Fibroblast of skin of right biceps (primary cell): Measurements from ENCODE around the gene CA6.
"Not testable (repeated sequence)": the region's sequence is repeated elsewhere in the genome, so short reads cannot be mapped to it uniquely, and the experiment has no call there.

Experiments used
- DNase-seq: peaks from one replicate; pipeline ENCODE4 v3.0.0-alpha.2; 2013

The CA6 gene

DNA sequence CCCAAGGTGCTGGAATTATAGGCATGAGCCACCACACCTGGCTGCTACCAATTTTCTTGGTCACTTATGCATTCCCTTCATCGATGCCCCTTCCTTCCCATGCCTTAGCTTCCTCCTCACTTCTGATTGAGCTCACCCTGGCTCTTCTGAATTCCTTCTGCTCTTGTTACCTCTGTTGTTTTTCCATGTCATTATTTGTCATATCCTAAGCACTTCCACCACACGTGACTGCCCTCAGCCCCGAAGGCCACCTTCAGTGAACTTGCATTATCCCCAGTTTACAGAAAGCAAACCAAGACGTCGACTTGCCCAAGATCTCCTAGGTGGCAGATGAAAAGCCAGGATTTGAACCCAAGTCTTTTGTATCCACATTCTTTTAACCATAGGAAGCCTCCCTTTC, 30.7 kb downstream of the CA6 start:
- DNase-seq, result no peak

- peak; percentile 62 for DNase-seq
Observed at GRCh38 chr1:8976896-8977450, 31.3 kb downstream of the CA6 start.

DNA sequence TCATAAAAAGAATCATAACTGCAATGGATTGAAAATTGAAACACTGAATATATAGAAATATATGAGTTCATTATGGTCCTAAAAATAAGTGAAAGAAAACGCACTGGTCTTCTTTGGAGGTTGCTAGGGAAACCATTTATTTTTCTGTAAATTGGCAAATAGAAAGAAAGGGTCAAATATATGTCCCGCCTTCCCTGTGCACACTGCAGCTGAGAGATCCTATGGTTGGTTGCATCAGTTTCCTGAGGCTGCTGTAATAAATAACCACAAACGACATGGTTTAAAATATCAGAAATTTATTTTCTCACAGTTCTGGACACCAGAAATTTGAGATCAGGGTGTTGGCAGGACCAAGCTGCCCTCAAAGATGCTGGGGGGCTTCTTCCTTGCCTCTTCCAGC, 35.0 kb downstream of the CA6 start:
- no peak for DNase-seq

DNA sequence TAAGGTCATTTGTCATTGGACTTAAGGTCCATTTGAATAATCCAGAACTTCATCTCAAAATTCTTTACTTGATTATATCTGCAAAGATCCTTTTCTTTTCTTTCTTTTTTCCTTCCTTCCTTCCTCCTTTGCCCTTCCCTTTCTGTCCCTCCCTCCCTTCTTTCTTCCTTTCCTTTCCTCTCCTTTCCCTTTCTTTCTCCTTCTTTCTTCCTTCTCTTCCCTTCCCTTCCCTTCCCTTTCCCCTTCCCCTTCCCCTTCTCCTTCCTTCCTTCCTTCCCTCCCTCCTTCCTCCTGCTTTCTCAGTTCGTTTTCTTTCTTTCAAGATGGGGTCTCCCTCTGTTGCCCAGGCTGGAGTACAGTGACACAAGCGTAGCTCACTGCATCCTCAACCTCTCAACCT, 35.5 kb downstream of the CA6 start:
- no peak for DNase-seq

DNA sequence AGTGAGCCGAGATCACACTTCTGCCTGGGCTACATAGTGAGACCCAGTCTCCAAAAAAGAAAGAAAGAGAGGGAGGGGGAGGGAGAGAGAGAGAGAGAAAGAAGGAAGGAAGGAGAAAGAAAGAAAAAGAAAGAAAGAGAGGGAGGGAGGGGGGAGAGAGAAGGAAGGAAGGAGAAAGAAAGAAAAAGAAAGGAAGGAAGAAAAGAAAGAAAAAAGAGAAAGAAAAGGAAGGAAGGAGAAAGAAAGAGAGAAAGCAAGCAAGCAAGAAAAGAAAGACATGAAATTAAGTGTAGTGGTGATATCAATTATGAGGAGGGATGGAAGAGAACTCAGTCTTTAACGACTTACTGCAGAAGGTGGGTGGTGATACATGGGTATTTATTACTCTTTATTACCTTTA, 38.5 kb downstream of the CA6 start:
- DNase-seq, result no peak

- DNase-seq, result no peak
Observed at GRCh38 chr1:8984990-8985389, 39.3 kb downstream of the CA6 start.

GRCh38 chr1:8985915-8986813, 40.5 kb downstream of the CA6 start:
- DNase-seq, result peak; percentile 97

- no peak for DNase-seq
Observed at GRCh38 chr1:8986814-8987190, 41.1 kb downstream of the CA6 start.

DNA sequence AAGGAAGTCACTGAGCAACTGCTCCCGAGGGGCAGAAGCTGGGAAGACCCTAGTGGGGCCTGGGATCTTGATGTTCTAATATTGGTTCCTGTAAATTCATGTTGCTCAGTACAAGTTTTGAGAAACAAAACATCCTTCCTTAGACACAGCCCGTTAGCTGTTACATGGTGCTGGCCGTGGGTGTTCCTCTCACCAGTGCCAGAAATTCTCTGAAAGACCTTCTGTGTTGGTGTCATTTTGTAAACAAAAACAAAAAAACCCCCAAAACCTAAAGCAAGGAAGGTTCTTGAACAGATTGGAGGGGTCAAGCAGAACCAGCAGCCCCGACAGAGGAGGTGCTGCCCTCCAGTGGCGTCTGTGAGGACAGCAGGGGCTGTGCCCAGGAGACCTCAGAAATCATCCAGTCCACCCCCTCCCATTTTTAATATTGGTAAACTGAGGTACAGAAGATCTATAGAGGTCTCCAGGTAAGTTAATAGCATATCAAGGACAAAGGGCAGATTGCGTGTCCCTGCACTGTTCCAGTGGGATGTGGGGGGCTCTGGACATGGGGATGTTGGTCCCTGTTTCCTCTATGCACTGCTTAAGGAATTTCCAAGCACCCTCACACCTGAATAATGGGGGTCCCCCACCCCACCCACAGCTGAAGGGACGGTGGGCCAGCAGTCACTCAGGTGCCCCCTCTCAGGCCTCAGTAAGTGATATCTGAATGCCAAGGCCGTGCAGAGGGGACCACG, 42.4 kb downstream of the CA6 start:
- peak; percentile 36 for DNase-seq

GRCh38 chr1:8988618-8988967, 42.9 kb downstream of the CA6 start:
- DNase-seq, result no peak

DNA sequence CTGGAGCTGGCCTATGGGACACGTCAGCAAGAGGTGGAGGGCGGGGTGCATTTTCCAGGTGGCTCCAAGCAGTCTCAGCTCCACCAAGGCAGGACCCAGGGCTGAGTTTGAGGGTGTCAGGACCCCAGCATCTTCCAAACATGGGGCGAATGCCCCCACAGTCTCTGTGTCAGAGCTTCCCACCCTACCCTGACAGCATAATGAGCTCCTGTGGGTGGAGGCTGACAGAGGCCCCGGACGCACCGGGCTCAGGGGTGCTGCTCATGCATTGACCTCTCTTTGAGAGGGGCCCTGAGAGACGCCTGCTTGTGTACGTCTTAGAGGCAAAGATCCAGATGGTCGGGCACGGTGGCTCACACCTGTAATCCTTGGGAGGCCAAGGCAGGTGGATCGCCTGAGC, 43.4 kb downstream of the CA6 start:
- DNase-seq, result no peak

DNA sequence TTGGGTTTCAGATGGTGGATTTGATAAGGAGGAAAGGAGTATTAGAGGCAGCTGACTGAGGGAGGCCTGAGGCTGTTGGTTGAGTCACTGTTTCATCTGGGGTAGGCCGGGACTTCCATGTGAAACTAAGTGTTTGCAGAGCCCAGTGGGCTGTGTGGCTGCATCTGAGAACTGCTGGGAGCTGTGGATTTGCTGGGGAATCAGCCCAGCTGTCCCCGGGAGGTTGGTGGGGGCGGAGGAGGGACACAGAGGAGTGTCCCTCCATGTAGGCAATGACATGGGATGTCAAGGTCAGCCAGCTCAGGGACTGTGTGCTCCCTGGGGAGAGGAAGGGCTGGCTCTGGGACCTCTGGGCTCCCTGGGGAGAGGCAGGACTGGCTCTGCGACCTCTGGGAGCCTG, 44.2 kb downstream of the CA6 start:
- DNase-seq, result no peak

DNA sequence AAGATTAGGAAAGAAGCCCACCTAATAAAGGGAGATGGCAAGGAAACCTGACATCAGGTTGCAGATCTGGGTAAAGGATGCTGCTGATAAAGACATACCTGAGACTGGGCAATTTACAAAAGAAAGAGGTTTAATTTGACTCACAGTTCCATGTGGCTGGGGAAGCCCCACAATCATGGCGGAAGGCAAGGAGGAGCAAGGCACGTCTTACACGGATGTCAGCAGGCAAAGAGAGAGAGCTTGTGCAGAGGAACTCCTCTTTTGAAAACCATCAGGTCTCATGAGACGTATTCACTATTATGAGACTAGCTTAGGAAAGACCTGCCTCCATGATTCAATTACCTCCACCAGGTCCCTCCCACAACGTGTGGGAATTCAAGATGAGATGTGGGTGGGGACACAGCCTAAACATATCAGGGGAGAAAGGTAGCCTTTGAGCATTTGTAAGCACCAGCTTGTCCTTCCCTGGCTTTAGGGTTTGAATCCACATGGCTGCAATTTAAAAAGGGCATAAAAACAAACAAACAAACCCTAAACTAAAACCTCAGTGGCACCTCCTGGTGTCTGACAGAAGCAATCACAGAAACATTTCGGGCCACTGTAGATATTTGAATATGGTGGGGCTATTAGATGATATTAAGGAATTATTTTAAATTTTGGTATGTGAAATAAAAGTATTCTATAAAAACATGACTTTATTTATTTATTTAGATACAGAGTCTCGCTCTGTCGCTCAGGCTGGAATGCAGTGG, 47.4 kb downstream of the CA6 start:
- DNase-seq, result no peak

GRCh38 chr1:8993962-8994675, 48.5 kb downstream of the CA6 start:
- not testable (repeated sequence) for DNase-seq

DNA sequence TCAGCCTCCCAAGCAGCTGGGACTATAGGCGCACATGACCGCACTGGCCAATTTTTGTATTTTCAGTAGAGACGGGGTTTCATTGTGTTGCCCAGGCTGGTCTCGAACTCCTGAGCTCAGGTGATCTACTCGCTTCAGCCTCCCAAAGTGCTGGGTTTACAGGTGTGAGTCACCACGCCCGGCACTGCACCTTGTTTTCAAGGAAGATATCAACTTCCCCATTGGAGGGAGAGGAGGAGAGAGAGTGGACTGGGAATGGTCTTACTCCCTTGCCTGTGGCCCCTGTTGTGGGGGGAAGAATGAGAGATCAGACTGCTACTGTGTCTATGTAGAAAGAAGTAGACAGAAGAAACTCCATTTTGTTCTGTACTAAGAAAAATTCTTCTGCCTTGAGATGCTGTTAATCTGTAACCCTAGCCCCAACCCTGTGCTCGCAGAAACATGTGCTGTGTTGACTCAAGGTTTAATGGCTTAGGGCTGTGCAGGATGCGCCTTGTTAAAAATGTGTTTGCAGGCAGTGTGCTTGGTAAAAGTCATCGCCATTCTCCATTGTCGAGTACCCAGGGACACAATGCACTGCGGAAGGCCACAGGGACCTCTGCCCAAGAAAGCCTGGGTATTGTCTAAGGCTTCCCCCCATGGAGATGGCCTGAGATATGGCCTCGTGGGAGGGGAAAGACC, 56.0 kb downstream of the CA6 start:
- DNase-seq, result not testable (repeated sequence)

- not testable (repeated sequence) for DNase-seq
Observed at GRCh38 chr1:9002215-9002560, 56.5 kb downstream of the CA6 start.

DNA sequence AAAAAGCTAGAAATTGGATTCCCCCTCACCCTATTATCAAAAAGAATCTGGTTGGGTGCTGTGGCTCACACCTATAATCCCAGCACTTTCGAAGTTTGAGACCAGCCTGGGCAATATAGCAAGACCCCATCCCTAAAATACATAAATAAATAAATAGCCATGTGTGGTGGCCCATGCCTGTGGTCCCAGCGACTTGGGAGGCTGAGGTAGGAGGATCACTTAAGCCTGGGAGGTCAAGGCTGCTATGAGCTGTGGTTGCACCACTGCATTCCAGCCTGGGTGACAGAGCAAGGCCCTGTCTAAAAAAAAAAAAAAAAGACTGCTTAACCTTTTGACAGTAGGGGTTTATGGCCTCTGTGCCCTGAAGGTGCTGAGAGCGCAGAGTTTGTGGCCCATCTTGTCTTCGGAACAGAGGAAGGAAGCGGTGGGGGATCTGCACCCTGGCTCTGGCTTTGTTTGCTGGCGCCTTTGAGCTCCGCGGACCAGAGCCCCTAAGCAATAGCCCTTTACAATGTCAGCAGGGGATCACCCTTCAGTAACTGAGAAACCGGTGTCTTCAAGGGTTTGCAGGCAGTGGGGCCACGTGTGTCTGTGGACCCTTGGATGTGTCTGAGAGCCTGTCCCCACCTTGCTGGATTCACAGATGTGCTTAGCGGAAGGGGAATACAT, 58.5 kb downstream of the CA6 start:
- DNase-seq, result no peak

DNA sequence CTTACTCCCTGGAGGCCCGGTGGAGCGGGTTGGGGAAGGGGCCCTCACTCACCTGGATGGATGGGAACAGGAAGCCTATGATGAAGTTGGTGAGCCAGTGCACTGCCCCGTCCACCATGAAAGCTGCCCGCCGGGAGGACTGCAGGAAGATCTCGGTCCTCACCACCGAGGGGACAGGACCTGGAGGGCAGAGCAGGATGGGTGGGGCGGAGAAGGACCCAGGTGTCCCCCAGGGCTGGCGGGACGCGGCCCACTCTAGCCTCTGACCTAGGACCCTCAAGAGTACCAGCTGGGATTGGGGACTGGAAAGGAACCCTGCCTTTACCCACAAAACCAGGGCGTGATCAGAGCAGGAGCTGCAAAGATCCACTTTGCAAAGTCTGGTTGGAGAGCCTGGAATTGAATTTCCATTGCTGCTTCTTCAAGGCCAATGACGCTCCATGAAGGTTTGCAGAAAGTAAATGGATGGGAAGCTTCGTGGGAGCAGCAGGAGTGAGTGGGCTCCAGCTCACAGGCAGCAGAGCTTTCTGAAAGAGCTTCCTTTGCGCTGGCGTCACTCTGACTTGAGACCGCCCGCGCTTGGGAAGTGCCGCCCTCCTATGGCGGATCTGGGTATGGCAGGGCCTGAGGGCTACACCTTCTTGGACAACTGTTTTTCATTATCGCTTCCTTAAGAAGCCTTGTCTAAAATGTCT, 59.2 kb downstream of the CA6 start:
- peak; percentile 84 for DNase-seq

GRCh38 chr1:9005395-9005708, 59.7 kb downstream of the CA6 start:
- DNase-seq, result no peak

GRCh38 chr1:9006956-9007615, 61.4 kb downstream of the CA6 start:
- no peak for DNase-seq

GRCh38 chr1:9008236-9008635, 62.6 kb downstream of the CA6 start:
- DNase-seq, result no peak
